ENCODE measurements around the gene VSIG4.

Gene VSIG4

DNA sequence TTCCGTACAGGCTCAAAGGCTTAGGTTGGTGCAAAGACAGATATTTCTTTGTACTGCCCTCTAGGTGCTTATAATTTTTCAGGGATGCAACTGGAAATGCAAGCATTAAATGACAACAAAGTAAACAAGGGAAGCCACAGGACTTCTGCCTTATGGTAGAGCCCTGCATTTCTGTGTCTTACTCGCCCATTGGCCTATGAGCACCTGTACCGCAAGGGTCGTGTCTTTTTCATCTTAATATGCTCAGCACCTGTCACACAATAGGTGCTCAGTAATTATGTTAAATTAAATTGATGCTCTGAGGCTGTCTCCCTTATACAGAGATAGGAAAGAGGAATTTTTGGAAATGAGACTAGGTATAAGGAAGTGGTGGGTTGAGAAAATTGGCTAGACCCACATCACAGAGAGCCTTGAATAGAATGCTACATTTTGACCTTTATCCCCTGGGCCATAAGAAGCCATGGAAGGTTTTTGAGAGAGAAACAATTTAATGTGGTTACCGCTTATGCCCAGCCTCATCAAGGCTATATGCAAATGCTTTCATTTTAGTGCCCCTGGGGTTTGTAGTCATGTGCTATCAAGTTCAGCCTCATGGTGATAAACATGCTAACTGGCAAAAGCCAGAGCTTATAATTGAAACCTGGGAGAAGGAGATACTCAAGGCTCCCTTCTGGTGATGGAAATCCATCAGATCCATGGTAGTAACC, 16.3 kb downstream of the VSIG4 start:
- DNase-seq: no peak

DNA sequence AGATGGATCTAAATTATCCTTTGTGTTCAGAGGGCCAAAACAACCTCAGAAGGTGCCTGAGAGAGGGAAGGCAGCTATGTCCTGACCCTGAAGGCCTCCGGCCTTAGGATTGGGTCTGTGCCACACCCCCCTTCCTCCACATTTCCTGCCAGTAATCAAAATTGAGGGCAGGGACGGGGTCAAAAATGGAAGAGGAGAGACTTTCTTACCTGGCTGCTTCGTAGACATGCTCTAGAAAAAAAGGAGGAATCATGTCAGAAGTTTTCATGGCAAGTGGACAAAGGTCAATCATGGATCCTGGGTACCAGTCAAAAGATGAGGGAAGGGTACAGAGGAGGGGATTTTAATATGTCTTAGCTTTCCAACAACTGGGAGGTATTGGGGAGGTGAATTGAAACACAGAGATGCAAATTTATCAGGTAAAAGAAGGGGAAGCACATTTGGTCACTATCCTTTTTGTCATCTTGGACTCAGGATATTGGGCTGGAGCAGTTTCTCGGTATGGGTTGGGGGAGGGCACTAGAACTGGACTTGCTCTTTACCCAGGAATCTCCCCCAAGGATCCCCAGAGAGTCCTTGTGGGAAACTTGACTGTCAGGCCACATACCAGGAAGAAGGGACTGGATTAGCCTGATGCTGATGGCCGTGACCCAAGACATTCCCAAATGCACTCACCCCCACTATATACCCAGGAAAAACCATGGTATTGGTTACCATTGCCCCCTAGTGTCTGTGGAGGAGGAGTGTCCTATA, 17.1 kb downstream of the VSIG4 start:
- peak; percentile 0 for DNase-seq

DNA sequence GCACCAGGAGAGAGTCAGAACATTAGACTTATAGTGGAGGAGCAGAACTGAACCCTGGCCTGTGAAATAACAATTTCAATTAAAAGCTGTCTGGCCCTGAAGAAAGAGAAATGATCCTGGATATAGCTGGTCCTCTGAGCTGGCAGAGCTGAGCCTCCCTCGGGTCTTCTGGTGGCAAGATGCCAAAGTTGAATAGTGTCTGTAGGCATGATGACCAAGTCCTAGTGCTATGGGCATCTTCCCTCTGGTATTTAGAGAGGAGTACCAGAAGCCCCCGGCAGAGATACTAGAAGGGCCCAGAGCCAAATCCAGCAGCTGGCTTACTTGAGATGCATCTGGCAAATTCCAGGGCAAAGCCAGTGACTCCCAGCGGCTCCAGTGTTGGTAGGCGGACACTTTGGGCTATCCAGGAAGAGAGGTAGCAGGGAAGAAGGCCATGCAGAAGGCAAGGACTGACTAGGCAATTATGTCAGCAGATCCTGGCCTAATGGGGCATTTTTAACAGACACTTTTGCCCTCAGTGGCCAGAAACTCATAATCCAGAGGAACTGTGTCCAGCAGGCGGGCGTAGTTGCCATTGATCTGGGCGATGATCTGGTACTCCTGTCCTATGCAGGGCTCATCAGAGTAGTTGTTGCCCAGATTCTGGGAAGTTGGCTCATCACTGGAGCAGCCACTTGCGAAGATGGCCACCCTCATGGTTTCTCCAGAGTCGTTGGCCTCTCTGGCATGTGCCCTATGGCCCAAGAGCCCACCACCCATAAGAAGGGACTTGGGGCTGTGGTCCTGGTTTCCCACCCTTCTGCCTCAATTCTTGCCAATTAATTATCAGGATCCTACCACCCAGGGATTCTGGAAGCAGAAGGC, 17.9 kb downstream of the VSIG4 start:
- no peak for DNase-seq

DNA sequence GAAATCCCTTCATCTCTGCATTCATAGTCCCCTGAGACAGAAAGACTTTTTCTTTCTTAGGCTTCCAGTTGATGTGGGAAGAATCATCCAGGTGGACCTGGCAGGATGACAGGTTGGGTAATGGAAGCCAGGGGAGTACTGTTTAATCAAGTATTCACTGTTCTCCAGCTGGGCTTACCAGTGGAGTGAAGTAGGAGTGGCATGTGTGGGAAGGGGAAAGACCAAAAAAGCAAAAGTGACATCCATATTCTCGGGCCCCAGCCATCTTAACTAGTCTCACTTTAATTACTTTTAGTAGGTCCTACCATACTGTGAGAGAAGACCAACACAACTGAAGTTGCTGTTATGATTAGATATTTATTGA, 18.5 kb downstream of the VSIG4 start:
- no peak for DNase-seq

DNA sequence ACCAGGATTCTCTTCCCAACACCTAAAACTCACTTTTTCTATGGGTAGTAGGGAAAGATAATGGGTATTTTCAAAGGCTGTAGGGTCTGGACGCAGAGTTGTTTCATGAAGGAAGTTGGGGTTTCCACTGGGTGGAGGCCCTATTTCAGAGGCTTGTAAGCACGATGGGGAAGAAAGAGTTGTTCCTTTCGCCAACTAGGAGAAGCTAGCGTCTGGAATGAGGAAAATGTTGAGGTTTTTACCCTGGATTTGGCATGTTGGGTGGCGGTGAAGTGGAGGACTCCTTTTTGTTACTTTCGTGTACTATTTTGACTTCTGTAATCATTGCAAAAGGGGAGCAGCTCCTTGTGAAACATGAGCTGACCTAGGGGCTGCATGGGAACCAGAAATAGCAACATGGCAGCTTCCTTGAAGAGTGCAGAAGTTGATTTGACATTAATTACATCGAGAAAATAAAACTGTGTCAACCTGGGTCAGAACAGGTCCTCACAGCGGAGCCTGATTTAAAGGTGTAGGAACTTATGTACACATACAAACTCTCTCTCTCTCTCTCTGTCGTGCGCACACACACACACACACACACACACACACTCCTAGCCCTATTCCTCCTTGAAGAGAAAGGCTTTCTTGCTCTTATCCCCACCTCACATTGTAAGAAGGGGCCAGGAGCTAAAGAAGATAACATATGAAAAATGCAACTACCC, 19.1 kb downstream of the VSIG4 start:
- no peak for DNase-seq

DNA sequence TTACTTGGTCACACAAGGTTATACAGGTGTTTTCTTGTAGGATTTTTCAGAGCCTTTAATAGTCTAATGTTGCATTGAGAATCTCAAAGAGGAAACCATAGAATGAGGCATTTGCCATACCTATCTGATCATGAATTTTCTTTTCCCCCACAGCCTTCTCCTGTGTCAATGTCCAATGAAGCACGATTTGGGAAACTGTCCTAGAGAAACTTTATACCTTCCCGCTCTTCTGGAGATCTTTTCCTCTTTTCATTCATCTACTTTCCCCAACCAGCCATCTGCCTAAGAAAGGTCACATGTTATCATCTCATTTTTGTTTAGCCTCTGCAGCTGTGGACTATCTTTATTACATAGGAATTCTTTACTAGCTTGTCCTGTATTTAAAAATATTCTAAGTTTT, 19.9 kb downstream of the VSIG4 start:
- no peak for DNase-seq

DNA sequence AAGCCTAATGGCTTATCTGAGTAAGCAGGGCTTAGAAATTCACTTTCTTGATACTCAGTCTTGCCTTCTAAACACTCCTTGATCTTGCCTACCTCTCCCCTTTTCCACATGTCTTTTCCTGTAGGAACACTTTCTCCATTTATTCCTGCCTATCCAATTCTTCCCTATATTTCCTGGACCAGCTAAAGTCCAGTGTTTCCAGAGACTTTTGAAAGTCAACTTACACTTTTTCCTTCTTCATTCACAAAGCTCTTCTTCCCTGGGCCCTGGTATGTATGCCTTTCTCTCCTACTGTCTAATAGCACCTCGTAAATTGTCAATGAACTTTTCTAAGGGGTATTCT, 20.6 kb downstream of the VSIG4 start:
- no peak for DNase-seq

DNA sequence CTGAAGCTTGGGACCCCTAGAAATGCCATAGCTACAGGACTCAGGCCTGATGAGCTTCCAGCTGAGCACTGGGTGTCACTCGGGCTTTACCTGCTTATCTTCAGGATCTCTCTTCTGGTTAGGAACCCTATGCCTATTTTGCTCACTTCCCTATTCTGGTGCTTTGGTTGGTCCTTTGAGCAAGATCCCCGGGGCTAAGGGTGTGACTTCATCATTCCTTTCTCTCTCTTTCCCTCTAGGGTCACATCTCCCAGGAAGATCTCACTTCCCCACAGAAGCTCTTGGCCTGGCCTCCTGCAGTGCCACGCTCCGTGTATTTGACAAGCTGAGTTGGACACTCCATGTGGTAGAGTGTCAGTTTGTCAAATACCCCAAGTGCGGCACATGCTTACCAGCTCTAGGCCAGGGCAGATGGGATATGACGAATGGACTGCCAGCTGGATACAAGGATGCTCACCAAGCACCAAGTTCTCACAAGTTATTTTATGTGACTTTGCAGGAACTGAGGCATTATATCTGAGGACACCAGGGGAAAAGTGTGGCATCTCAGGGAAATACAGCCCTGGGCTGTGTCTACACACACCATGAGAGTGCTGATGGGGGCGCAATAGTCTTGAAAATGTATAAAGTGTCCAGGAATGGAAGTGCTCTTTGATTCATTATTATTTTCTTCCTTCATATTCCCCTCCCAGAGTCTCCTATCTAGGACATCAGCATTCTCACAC, 21.1 kb downstream of the VSIG4 start:
- no peak for DNase-seq

DNA sequence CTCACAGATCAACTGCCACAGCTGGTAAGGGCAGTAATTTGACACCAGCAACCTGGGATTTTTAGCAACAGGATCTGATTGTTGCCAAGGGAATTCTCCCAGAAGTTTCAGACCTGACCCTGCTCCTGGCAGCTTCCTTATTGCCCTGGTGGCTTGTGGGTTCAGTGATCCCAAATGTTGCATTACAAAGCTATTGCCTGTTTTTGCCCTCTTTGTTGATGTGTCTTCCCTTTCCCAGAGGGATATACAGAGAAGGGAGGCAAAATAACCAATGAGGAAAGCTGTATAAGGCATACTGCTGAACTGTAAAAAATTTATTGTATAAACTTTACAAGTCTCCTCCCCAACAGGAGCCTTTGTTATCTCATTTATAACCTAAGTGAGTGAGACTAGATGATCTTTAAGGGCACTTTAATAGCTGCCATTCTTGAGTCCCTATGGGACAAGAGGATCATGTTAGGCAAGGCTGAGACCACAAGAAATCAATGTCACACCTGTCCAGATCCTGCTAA, 22.2 kb downstream of the VSIG4 start:
- no peak for DNase-seq

DNA sequence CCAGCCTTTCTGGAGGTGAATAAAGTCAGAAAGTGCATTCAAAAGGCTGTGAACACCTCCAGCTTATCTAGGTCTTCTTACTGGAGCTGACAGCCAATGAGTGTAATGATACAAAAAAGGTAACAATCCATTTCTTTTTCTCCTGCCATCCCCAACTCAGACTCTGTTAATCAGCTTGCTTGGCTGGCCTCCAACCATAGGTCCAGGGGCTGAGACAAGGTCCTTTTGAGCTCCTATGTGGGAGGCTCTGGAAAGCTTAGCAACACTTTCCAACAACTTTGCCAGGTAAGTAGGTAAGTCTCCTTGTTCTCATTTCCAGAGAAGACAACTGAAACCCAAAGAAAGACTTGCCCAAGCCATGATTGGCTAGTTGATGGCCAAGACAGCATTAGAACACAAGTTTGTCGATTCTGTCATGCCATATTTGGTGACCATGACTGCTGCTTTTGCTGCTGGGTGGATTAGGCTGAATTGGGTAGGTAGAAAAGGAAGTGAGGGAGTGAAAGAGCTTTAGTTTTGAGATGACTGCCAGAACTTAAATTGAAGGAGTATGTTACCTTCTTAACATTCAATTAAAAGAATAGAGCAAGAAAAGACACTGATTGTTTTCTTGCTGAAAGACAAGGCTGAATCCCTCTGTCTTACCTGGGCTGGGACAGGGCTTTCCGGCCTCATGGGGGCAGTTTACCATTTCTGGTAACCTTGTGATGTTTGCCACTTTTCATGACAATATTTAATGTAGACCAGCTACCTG, 22.8 kb downstream of the VSIG4 start:
- no peak for DNase-seq

DNA sequence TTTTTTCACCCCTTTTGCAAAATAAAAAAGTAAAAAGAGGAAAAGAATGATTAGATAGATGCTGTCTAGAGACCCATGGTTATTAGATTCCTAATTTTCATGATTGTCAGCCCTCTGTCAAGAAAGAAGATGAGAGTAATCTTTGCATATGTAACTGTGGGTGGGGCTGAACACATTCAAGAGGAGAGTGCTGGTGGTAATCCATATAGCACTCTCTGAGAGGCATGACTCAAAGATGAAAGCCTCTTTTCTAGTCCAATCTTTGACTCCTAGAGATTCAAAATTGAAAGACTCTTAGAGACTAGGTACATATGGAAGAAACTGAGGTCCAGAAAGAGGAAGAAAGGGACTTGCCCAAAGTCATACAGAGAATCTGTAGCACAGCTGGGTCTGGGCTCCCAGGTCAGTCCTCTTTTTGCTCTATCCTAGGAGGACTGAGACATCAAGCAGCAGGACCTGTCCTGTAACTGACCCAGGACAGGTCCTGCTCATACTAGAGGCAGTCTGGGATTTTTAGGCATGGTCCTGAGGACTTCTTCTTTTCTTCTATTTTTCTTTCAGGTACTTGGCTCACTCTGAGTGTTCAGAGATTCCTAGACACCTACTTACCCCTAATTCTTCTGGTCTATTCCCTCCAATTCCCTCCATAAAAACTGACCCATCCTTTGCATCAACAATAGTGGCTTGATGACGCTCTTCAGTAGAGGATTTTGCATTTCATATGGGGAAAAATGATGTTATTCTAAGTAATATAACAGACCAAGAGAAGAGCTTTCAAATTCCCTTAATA, 23.8 kb downstream of the VSIG4 start:
- DNase-seq: no peak

DNA sequence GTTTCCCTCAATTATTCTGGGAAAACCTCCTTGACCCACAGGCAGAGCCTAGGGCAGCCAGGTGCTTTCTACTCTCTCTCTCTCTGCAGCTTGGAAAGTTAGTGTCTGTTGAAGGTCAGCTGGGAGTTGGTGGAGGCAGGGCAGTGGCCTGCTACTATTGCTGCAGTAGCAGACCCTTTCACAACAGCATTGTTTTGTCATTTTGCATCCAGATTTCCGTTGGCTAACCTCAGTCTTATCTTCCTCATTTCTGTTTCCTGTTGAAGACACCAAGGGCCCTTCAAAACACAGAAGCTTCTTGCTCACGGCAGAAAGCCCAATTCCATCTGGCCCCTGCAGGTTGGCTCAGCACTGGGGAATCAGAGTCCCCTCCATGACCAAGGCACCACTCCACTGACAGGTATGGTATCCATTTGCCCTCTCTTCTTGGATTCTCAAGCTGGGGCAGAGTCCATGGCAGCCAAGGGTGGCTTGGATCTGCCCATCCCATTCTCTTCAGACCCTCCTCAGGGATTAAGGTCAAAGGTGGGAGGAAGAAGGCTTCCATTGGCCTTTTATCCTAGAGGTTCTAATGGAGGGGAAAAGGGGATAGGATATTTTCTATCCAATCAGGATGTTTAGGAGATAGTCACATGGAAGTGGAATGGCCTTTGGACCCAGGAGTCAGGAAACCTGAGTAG, 24.6 kb downstream of the VSIG4 start:
- DNase-seq: no peak

DNA sequence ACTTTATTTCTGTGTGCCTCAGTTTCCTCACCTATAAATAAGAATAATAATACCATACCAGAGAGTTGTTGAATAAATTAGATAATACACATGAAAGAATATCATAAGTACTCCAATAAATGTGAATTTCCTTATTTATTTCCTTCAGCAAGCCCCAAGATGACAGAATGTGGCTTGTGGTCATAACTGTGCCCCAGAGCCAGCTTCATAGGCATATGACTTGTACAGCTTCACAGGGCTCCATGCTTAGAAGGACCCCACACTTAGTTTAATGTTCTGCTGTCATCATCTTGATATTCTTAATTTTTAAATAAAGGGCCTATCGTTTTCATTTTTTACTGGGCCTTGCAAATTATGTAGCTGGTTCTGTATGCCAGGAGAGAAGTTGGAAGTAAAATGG, 25.3 kb downstream of the VSIG4 start:
- DNase-seq: no peak

DNA sequence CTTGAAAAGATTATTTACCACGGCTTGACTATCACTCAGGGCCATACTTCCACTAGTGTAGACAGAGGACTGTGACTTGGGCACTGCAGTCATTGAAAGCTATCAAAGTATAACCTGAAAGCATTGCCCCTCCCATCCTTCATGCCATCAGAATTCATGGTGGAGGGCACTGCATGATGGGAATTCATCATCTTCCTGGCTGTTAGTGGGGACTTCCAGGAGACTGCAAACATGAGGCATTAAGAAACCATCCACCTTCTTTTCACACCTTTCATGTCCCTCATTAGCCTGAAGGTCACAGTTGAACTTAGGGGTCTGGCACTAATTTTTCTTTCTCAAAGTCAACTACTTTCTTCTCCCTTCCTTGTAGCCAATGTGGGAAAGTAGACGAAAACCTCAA, 25.8 kb downstream of the VSIG4 start:
- no peak for DNase-seq

DNA sequence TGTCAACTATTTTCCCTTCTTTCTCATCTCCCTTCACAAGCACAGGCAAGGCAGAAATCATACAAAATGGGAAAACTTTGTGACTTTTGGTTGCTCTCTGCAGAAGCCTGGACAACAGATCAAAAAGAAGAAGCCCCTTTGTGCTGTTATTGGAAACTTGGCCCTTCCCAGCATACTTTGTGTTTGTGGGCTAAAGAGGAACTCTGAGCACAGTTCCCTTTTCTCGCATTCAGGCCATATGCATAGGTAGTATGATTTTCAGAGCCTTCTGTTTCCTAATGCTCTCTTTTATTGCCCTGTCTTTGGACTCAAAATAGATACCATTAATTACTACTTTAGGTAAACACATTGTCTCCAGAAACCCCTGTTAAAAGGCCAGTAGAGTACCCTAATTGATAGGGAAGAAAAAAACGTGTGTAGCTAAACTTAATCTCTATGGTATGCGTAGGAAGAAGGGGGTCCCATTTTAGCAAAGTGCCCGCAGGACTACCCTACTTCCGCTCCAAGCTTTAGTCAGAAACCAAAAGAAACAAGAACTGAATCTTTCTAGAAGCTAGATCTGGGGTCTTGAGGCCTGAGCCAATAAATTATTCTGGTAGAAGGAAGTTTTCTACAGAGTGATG, 26.6 kb downstream of the VSIG4 start:
- DNase-seq: no peak

DNA sequence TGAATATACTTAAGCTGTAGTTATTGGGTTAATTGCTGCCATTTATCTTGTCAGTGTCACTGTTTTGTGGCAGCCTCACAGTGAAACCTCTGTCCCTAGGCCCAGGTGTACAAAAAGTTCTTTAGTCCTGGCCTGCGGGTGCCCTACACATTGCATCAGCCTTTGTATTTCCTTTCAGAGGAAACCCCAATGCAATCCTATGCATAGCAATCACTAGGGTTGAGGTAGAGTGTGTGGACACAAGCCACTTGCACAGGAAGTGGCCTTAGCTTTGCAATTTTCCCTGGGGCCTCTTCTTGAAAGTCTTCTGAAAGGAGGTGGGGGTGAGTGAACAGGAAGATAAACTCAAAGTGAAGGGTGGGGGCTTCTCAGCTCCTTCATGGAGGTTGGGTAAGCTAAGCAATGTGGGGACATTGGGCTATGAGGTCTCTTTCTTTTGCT, 27.8 kb downstream of the VSIG4 start:
- no peak for DNase-seq

DNA sequence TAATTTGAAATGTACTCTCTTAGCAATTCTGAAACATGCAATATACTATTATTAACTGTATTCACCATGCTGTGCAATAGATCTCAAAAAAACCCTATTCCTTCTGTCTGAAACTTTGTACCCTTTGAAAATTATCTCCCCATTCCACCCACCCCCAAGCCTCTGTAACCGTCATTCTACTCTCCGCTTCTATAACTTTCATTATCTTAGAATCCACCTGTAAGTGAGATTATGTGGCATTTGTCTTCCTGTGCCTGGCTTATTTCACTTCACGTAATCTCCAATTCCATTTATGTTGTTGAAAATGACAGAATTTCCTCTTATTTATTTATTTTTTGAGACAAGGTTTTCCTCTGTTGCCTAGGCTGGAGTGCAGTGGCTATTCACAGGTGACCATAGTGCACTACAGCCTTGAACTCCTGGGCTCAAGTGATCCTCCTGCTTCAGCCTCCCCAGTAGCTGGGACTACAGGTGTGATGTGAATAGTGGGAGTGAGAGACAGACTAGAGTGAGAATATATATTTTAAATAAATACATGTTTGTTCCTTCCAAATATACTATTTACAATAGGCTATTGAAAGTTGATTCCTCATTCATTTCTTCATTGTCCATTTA, 30.5 kb downstream of the VSIG4 start:
- no peak for DNase-seq

DNA sequence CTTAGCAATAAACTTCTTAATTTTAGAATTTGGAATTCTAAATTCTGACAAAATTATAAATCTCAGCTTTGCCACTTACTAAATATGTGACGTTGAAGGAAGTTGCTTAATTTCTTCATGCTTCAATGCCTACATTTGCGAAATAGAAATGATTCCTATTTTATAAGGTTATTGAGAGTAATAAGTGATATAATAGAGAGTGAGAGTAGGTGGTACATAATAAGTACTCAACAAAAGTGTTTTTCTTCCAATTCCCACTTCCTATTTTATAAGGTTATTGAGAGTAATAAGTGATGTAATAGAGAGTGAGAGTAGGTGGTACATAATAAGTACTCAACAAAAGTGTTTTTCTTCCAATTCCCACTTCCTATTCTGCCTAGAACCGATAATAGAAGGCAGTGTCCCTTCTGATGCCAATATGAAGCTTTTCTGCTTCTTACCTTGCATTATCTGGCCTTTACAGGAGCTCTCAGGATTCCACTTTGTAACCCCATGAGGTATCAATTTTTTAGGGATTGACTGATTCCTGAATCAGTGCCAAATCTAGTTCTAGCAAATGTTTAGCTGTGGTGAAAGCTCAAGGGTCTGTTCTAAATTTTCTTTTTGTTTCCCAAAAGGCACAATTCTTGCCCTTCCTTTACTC, 31.4 kb downstream of the VSIG4 start:
- DNase-seq: no peak

DNA sequence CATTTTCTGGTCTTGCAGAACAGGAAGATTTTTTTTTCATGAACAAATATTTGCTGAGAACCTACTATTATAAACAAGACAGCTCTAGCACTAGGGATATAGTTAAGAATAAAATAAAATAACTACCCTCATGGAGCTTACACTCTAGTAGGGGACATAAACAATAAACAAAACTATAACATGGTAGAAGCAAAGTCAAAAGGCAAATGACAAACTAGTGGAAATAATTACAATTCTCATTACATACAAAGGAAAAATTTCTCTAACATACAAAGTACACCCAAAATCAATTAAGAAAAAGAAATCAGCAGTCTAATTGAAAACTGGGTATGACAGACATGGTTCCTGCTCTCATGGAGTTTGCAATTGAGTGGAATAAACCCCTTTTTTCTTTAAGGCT, 32.0 kb downstream of the VSIG4 start:
- no peak for DNase-seq
